WTC11 (cell line): ENCODE measurements around the gene INTS4. TPM values are rescaled to one million over a fixed set of nuclear protein-coding genes. Genes with fewer than 3 reads are reported as not detected.
"Not testable (repeated sequence)": the region's sequence is repeated elsewhere in the genome, so short reads cannot be mapped to it uniquely, and the experiment has no call there.

Experiments
- ATAC-seq: fragments of 200-7000 bp; cut with Tn5 transposase; 2 replicates; pipeline ENCODE4 v1.10.0; 2021; ENCODE audit warnings: mild to moderate bottlenecking, moderate library complexity
- CTCF ChIA-PET: fragments of 300-600 bp; sonication (Branson Sonifier 250); formaldehyde crosslinking; loops from one replicate; lab custom pipeline; 2021; ENCODE audit warnings: antibody characterized with exemption; lab: Charles Lee
- POLR2A ChIA-PET: fragments of 350-600 bp; sonication (Branson Sonifier 250); formaldehyde crosslinking; loops from one replicate; lab custom pipeline; 2021; ENCODE audit warnings: antibody characterized with exemption; lab: Charles Lee
- DNase-seq: peaks from one replicate; pipeline ENCODE4 v3.0.0; 2021; ENCODE audit warnings: low spot score
- H3K27ac Mint-ChIP-seq: 2 replicates; pipeline ENCODE4 v1.8.0; 2021; ENCODE audit warnings: mixed read lengths
- H3K27me3 Mint-ChIP-seq: 2 replicates; pipeline ENCODE4 v1.8.0; 2021; ENCODE audit warnings: low read depth, mild to moderate bottlenecking, moderate library complexity, mixed read lengths
- H3K36me3 Mint-ChIP-seq: 2 replicates; pipeline ENCODE4 v1.8.0; 2021; ENCODE audit warnings: mixed read lengths
- H3K4me1 Mint-ChIP-seq: 2 replicates; pipeline ENCODE4 v1.8.0; 2022; ENCODE audit warnings: mixed read lengths
- H3K4me3 Mint-ChIP-seq: 2 replicates; pipeline ENCODE4 v1.8.0; 2021; ENCODE audit warnings: mild to moderate bottlenecking, moderate library complexity, mixed read lengths
- H3K9me3 Mint-ChIP-seq: 2 replicates; pipeline ENCODE4 v1.8.0; 2021; ENCODE audit warnings: mixed read lengths
- CBFB ChIP-seq: sonication (generic); formaldehyde crosslinking; IDR thresholded peaks from 2 replicates; pipeline ENCODE4 v1.8.1; 2022; ENCODE audit warnings: mild to moderate bottlenecking, low read depth, missing genetic modification reagents
- CREM ChIP-seq: sonication (generic); formaldehyde crosslinking; IDR thresholded peaks from 2 replicates; pipeline ENCODE4 v1.8.1; 2022; ENCODE audit warnings: mild to moderate bottlenecking, missing genetic modification reagents, moderate library complexity
- ZNF121 ChIP-seq: sonication (generic); formaldehyde crosslinking; IDR thresholded peaks from 2 replicates; pipeline ENCODE4 v1.8.0; 2023; ENCODE audit warnings: missing genetic modification reagents
- total RNA-seq: library from RNA; stranded (reverse); gene quantifications from 3 replicates; pipeline ENCODE4 v1.2.3, GENCODE V29; 2021
- TF ChIP-seq, protein P1 (sequence below): fragments of 250-450 bp; sonication (Bioruptor Pico); IDR thresholded peaks from 2 replicates; pipeline ENCODE4 v1.9.0; 2021; ENCODE audit warnings: mild to moderate bottlenecking

Gene INTS4
- total RNA-seq, 1 experiment from 2014 or later: 34.2 TPM

DNA sequence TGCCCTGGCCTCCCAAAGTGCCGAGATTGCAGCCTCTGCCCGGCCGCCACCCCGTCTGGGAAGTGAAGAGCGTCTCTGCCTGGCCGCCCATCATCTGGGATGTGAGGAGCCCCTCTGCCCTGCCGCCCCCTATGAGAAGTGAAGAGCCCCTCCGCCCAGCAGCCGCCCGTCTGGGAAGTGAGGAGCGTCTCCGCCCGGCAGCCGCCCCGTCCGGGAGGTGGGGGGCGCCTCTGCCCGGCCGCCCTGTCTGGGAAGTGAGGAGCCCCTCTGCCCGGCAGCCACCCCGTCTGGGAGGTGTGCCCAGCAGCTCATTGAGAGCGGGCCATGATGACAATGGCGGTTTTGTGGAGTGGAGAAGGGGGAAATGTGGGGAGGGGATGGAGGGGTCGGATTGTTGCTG, 60.9 kb downstream of the INTS4 start:
- H3K27me3 Mint-ChIP-seq, POLR2A ChIA-PET, DNase-seq, H3K27ac Mint-ChIP-seq, ATAC-seq, H3K4me3 Mint-ChIP-seq, H3K4me1 Mint-ChIP-seq, CTCF ChIA-PET: not testable (repeated sequence)
- peaks cover 26% of the 10 kb centered on the region for H3K9me3 Mint-ChIP-seq
- peaks cover 37% of the 10 kb centered on the region for H3K36me3 Mint-ChIP-seq

- Mint-ChIP-seq H3K9me3 (peaks cover 26% of the 10 kb centered on the region), H3K36me3 (peaks cover 40% of the 10 kb centered on the region)
- H3K4me1 Mint-ChIP-seq, H3K27me3 Mint-ChIP-seq, H3K27ac Mint-ChIP-seq, CTCF ChIA-PET, POLR2A ChIA-PET, ATAC-seq, DNase-seq, H3K4me3 Mint-ChIP-seq: not testable (repeated sequence)
Observed at GRCh38 chr11:77930334-77931208, 63.9 kb downstream of the INTS4 start.

- CTCF ChIA-PET, H3K36me3 Mint-ChIP-seq, H3K27ac Mint-ChIP-seq, H3K27me3 Mint-ChIP-seq, POLR2A ChIA-PET, H3K4me3 Mint-ChIP-seq, H3K9me3 Mint-ChIP-seq, H3K4me1 Mint-ChIP-seq, ATAC-seq, DNase-seq: not testable (repeated sequence)
Observed at GRCh38 chr11:77917713-77918112, 76.8 kb downstream of the INTS4 start.

GRCh38 chr11:77914307-77914791, 80.1 kb downstream of the INTS4 start:
- H3K9me3 Mint-ChIP-seq, H3K4me3 Mint-ChIP-seq, H3K4me1 Mint-ChIP-seq, H3K27me3 Mint-ChIP-seq, DNase-seq, H3K27ac Mint-ChIP-seq, ATAC-seq, CTCF ChIA-PET, H3K36me3 Mint-ChIP-seq: not testable (repeated sequence)
- POLR2A ChIA-PET: interaction anchor here (0.5 kb wide), 1 partner anchor 68 kb away, joined by 3 read pairs; no protein-coding TSS in a partner anchor

DNA sequence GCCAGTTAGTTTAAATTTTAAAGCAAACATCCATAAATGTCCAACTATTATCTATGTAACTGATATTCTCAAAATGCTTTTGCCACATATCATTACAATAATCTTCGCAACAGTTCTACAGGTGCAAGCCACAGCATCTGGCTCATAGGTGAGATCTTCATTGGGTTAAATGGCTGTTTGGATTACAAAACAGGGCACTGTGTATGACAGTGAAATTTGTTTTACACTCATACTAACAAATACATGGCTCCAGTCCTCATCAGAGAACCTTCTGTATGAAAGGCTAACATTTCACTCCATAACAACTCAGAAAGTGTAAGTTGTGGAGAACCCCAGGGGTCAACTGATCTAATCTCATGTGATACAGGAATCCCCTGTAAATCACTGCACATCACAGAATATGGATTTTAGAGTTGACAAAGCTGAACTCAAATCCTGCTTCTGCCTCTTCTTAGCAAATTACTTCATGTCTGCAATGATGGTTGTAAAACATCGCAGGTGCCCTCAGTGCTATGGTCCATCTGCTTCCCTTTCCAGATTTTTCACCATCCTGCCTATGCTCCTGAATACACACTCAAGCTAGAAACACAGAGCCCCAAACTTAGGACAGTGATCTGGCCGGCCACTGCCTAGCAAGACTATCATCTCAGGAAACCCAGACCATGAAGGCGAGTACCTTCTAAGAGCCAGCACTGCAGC, 80.7 kb downstream of the INTS4 start:
- not testable (repeated sequence) for H3K9me3 Mint-ChIP-seq, ATAC-seq, DNase-seq, H3K4me1 Mint-ChIP-seq, H3K4me3 Mint-ChIP-seq, H3K27ac Mint-ChIP-seq, H3K36me3 Mint-ChIP-seq, H3K27me3 Mint-ChIP-seq
- ChIA-PET CTCF (interaction anchor here (0.7 kb wide), 1 partner anchor 35 kb away, joined by 3 read pairs; no protein-coding TSS in a partner anchor), POLR2A (interaction anchor here (0.5 kb wide), 1 partner anchor 68 kb away, joined by 3 read pairs; no protein-coding TSS in a partner anchor)

GRCh38 chr11:77910828-77911227, 83.6 kb downstream of the INTS4 start:
- H3K9me3 Mint-ChIP-seq, H3K27ac Mint-ChIP-seq, H3K4me3 Mint-ChIP-seq, CTCF ChIA-PET, POLR2A ChIA-PET, H3K27me3 Mint-ChIP-seq, DNase-seq, H3K36me3 Mint-ChIP-seq, H3K4me1 Mint-ChIP-seq, ATAC-seq: not testable (repeated sequence)

DNA sequence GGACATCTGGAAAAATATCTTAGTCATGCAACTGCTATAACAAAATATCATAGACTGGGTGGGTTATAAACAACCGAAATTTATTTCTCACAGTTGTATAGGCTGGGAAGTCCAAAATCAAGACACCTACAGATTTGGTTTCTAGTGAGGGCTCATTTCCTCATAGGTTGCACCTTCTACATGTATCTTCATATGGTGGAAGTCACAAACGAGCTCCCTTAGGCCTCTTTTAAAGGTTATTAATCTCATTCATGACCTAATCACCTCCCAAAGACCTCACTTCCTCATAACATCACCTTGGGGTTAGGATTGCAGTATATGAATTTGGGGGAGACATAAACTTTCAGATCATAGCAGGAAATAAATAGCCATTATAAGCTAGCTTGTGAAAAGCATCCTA, 85.2 kb downstream of the INTS4 start:
- no peak overlapping the region for H3K4me3 Mint-ChIP-seq
- DNase-seq (no peak), ATAC-seq (no peak)
- H3K9me3 Mint-ChIP-seq: no peaks in the 10 kb centered on the region
- no peaks in the 10 kb centered on the region for H3K27me3 Mint-ChIP-seq
- H3K27ac Mint-ChIP-seq: no peak overlapping the region
- ChIA-PET CTCF (no interaction called here), POLR2A (no interaction called here)
- 0 out of 2 replicates have a peak, but pooled peaks cover 2% of the 10 kb centered on the region for H3K36me3 Mint-ChIP-seq
- TF ChIP-seq, protein P1, sequence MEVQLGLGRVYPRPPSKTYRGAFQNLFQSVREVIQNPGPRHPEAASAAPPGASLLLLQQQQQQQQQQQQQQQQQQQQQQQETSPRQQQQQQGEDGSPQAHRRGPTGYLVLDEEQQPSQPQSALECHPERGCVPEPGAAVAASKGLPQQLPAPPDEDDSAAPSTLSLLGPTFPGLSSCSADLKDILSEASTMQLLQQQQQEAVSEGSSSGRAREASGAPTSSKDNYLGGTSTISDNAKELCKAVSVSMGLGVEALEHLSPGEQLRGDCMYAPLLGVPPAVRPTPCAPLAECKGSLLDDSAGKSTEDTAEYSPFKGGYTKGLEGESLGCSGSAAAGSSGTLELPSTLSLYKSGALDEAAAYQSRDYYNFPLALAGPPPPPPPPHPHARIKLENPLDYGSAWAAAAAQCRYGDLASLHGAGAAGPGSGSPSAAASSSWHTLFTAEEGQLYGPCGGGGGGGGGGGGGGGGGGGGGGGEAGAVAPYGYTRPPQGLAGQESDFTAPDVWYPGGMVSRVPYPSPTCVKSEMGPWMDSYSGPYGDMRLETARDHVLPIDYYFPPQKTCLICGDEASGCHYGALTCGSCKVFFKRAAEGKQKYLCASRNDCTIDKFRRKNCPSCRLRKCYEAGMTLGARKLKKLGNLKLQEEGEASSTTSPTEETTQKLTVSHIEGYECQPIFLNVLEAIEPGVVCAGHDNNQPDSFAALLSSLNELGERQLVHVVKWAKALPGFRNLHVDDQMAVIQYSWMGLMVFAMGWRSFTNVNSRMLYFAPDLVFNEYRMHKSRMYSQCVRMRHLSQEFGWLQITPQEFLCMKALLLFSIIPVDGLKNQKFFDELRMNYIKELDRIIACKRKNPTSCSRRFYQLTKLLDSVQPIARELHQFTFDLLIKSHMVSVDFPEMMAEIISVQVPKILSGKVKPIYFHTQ: no peak
- TF ChIP-seq CBFB (CRISPR knock-in tag) (no peak), CREM (CRISPR knock-in tag) (no peak), ZNF121 (CRISPR knock-in tag) (no peak)
- H3K4me1 Mint-ChIP-seq: peaks cover 5% of the 10 kb centered on the region; the same call in 1 of the 2 replicates
